ENCODE data around the gene GRIK1. TPM values are rescaled to one million over a fixed set of nuclear protein-coding genes. Genes with fewer than 3 reads are reported as not detected.

Gene GRIK1
- total RNA-seq, 1 experiment from 2014 or later = not detected

DNA sequence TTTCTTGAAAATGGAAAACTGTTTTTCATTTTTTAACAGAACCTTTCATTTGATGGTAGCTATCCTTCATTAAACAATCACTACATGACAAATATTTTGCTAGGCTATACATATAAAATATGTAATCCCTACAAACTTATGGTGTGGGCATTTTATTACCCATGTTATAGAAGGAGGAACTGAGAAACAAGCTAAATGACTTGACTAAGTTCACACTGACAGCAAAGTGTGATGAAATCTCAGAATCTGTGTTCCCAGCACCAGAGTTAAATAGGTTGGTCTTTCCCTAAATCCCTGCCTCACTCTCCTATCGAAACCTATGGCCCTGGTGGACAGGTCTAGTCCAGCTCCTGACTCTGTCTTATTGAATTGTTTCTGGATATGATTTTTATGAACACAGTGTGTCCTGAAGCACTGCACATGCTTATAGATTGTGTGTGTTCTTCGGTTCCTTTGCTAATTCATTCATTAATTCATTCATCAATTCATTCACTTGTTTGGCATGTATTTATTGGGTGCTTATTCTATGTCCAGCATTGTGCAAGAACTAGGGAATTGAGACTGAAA lies 301.0 kb downstream of the GRIK1 start:
- Histone ChIP-seq H3K27me3 (ENCODE audit: low read length) (no peaks in the 10 kb centered on the region), H3K36me3 (ENCODE audit: insufficient read depth, low read length) (no peaks in the 10 kb centered on the region; the same call in 1 of the 2 replicates), H3K9me3 (ENCODE audit: low read length) (no peaks in the 10 kb centered on the region), H3K27ac (ENCODE audit: low read length) (peak overlapping the region; percentile 82), H3K79me2 (ENCODE audit: low read length) (no peaks in the 10 kb centered on the region), H3K9ac (ENCODE audit: low read length) (no peak overlapping the region), H3K4me1 (ENCODE audit: low read length) (peaks cover 32% of the 10 kb centered on the region), H3K4me2 (ENCODE audit: low read depth, low read length, poor library complexity, severe bottlenecking) (peak overlapping the region; percentile 74), H4K20me1 (ENCODE audit: insufficient read depth, low read depth, low read length) (no peaks in the 10 kb centered on the region), H3K9me2 (replicated peaks; ENCODE audit: insufficient read depth, low read length) (no peaks in the 10 kb centered on the region), H3K4me3 (ENCODE audit: low read length) (no peak overlapping the region), H2AFZ (ENCODE audit: low read length) (peak overlapping the region; percentile 85)
- no peak for DNase-seq

GRCh38 chr21:29638138-29638537 lies 301.7 kb downstream of the GRIK1 start:
- Histone ChIP-seq H3K36me3 (ENCODE audit: insufficient read depth, low read length) (no peaks in the 10 kb centered on the region; the same call in 1 of the 2 replicates), H3K9me3 (ENCODE audit: low read length) (no peaks in the 10 kb centered on the region), H3K4me1 (ENCODE audit: low read length) (peaks cover 32% of the 10 kb centered on the region), H3K4me2 (ENCODE audit: low read depth, low read length, poor library complexity, severe bottlenecking) (no peak overlapping the region), H3K9me2 (replicated peaks; ENCODE audit: insufficient read depth, low read length) (no peaks in the 10 kb centered on the region), H4K20me1 (ENCODE audit: insufficient read depth, low read depth, low read length) (no peaks in the 10 kb centered on the region), H3K27ac (ENCODE audit: low read length) (no peak overlapping the region), H3K4me3 (ENCODE audit: low read length) (no peak overlapping the region), H3K27me3 (ENCODE audit: low read length) (no peaks in the 10 kb centered on the region), H2AFZ (ENCODE audit: low read length) (peak overlapping the region; percentile 40; the same call in 1 of the 2 replicates), H3K9ac (ENCODE audit: low read length) (no peak overlapping the region), H3K79me2 (ENCODE audit: low read length) (no peaks in the 10 kb centered on the region)
- peak; percentile 65 for DNase-seq

DNA sequence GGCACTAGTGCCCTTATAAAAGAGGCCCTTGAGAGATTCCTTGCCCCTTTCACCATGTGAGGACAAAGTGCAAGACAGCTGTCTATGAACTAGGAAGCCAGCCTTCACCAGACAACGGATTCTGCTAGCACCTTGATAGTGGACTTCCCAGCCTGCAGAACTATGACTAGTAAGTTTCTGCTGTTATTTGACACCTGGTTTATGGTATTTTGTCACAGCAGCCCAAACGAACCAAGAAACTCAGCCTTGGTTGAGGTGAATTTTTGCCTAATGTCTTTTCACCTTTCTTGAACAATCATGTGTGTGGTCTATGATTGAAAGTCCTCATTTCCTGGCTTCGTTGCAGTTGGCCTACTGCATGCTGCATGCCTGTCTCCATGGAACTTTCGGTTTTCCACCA lies 302.2 kb downstream of the GRIK1 start:
- no peak overlapping the region for H3K27ac ChIP-seq (ENCODE audit: low read length)
- no peaks in the 10 kb centered on the region for H3K9me2 ChIP-seq (replicated peaks; ENCODE audit: insufficient read depth, low read length)
- H3K9ac ChIP-seq (ENCODE audit: low read length) = no peak overlapping the region
- no peaks in the 10 kb centered on the region; the same call in 1 of the 2 replicates for H3K36me3 ChIP-seq (ENCODE audit: insufficient read depth, low read length)
- no peaks in the 10 kb centered on the region for H4K20me1 ChIP-seq (ENCODE audit: insufficient read depth, low read depth, low read length)
- H3K27me3 ChIP-seq (ENCODE audit: low read length) = no peaks in the 10 kb centered on the region
- DNase-seq = no peak
- 0 out of 2 replicates have a peak overlapping the region, but pooled peaks have one; percentile 40 for H2AFZ ChIP-seq (ENCODE audit: low read length)
- no peaks in the 10 kb centered on the region for H3K79me2 ChIP-seq (ENCODE audit: low read length)
- H3K4me2 ChIP-seq (ENCODE audit: low read depth, low read length, poor library complexity, severe bottlenecking) = no peak overlapping the region
- H3K4me1 ChIP-seq (ENCODE audit: low read length) = peaks cover 32% of the 10 kb centered on the region
- H3K4me3 ChIP-seq (ENCODE audit: low read length) = no peak overlapping the region
- H3K9me3 ChIP-seq (ENCODE audit: low read length) = no peaks in the 10 kb centered on the region

DNA sequence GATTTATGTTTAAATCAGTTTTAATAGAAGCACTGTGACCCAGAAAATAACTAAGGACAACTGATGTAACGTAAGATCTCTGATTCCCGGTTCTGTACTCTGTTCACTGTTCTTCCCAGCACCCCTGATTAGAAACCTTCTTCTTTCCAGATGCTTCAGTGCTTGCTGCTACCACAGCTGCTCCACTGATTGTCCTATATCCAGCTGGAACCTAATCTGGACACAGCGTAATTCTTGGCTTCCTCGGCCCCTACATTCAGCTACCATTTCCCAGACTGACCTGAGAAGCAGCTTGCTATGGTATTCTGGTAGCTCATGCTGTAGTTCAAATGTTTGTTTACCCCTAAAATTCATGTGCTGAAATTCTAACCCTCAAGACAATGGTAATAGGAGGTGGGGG lies 302.7 kb downstream of the GRIK1 start:
- Histone ChIP-seq H3K9me2 (replicated peaks; ENCODE audit: insufficient read depth, low read length) (no peaks in the 10 kb centered on the region), H3K9me3 (ENCODE audit: low read length) (no peaks in the 10 kb centered on the region), H2AFZ (ENCODE audit: low read length) (no peak overlapping the region), H3K4me2 (ENCODE audit: low read depth, low read length, poor library complexity, severe bottlenecking) (no peak overlapping the region), H3K36me3 (ENCODE audit: insufficient read depth, low read length) (no peaks in the 10 kb centered on the region; the same call in 1 of the 2 replicates), H3K27me3 (ENCODE audit: low read length) (no peaks in the 10 kb centered on the region), H3K4me3 (ENCODE audit: low read length) (no peak overlapping the region), H3K27ac (ENCODE audit: low read length) (no peak overlapping the region), H3K4me1 (ENCODE audit: low read length) (peaks cover 32% of the 10 kb centered on the region), H3K9ac (ENCODE audit: low read length) (no peak overlapping the region), H4K20me1 (ENCODE audit: insufficient read depth, low read depth, low read length) (no peaks in the 10 kb centered on the region), H3K79me2 (ENCODE audit: low read length) (no peaks in the 10 kb centered on the region)
- no peak for DNase-seq

GRCh38 chr21:29634418-29634817 lies 305.4 kb downstream of the GRIK1 start:
- H3K4me2 ChIP-seq (ENCODE audit: low read depth, low read length, poor library complexity, severe bottlenecking) = no peak overlapping the region
- H3K79me2 ChIP-seq (ENCODE audit: low read length) = no peaks in the 10 kb centered on the region
- no peak for DNase-seq
- no peak overlapping the region for H3K9ac ChIP-seq (ENCODE audit: low read length)
- no peak overlapping the region for H3K27ac ChIP-seq (ENCODE audit: low read length)
- H3K9me2 ChIP-seq (replicated peaks; ENCODE audit: insufficient read depth, low read length) = no peaks in the 10 kb centered on the region
- H2AFZ ChIP-seq (ENCODE audit: low read length) = no peak overlapping the region
- no peak overlapping the region for H3K4me3 ChIP-seq (ENCODE audit: low read length)
- H3K9me3 ChIP-seq (ENCODE audit: low read length) = no peaks in the 10 kb centered on the region
- H3K36me3 ChIP-seq (ENCODE audit: insufficient read depth, low read length) = no peaks in the 10 kb centered on the region; the same call in 1 of the 2 replicates
- H4K20me1 ChIP-seq (ENCODE audit: insufficient read depth, low read depth, low read length) = no peaks in the 10 kb centered on the region
- H3K27me3 ChIP-seq (ENCODE audit: low read length) = no peaks in the 10 kb centered on the region
- peaks cover 17% of the 10 kb centered on the region for H3K4me1 ChIP-seq (ENCODE audit: low read length)

DNA sequence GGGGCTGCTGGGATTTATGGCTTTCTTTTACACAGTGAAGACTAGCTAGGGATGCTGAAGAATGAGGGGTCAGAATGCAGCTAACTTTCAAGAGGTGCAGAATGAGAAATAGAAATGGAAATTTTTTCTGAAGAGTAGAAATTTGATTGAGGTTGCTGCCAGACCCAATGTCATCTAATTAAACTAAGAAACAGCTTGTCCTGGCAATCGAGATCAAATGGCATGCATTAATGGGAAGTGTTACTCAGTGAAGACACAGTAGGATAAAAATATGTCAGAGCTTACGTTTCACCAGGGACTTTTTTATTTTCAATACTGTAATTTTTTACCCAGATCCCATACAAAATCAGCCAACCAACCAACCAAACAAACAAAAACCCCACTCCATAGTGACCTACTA lies 306.0 kb downstream of the GRIK1 start:
- no peak overlapping the region for H3K4me3 ChIP-seq (ENCODE audit: low read length)
- H3K27me3 ChIP-seq (ENCODE audit: low read length) = no peaks in the 10 kb centered on the region
- no peaks in the 10 kb centered on the region for H3K9me2 ChIP-seq (replicated peaks; ENCODE audit: insufficient read depth, low read length)
- H3K9me3 ChIP-seq (ENCODE audit: low read length) = no peaks in the 10 kb centered on the region
- H3K36me3 ChIP-seq (ENCODE audit: insufficient read depth, low read length) = no peaks in the 10 kb centered on the region; the same call in 1 of the 2 replicates
- no peak overlapping the region for H3K4me2 ChIP-seq (ENCODE audit: low read depth, low read length, poor library complexity, severe bottlenecking)
- no peak overlapping the region for H3K27ac ChIP-seq (ENCODE audit: low read length)
- no peak overlapping the region for H3K9ac ChIP-seq (ENCODE audit: low read length)
- no peak for DNase-seq
- no peak overlapping the region for H2AFZ ChIP-seq (ENCODE audit: low read length)
- no peaks in the 10 kb centered on the region for H3K79me2 ChIP-seq (ENCODE audit: low read length)
- H3K4me1 ChIP-seq (ENCODE audit: low read length) = peaks cover 11% of the 10 kb centered on the region
- no peaks in the 10 kb centered on the region for H4K20me1 ChIP-seq (ENCODE audit: insufficient read depth, low read depth, low read length)

- H3K27me3 ChIP-seq (ENCODE audit: low read length) = no peaks in the 10 kb centered on the region
- no peak overlapping the region for H3K9ac ChIP-seq (ENCODE audit: low read length)
- no peaks in the 10 kb centered on the region for H3K79me2 ChIP-seq (ENCODE audit: low read length)
- H3K4me1 ChIP-seq (ENCODE audit: low read length) = peaks cover 13% of the 10 kb centered on the region
- no peak overlapping the region for H3K4me2 ChIP-seq (ENCODE audit: low read depth, low read length, poor library complexity, severe bottlenecking)
- H3K9me3 ChIP-seq (ENCODE audit: low read length) = no peaks in the 10 kb centered on the region
- no peaks in the 10 kb centered on the region for H3K36me3 ChIP-seq (ENCODE audit: insufficient read depth, low read length)
- H2AFZ ChIP-seq (ENCODE audit: low read length) = no peak overlapping the region
- no peaks in the 10 kb centered on the region for H4K20me1 ChIP-seq (ENCODE audit: insufficient read depth, low read depth, low read length)
- no peaks in the 10 kb centered on the region for H3K9me2 ChIP-seq (replicated peaks; ENCODE audit: insufficient read depth, low read length)
- no peak overlapping the region for H3K27ac ChIP-seq (ENCODE audit: low read length)
- no peak for DNase-seq
- H3K4me3 ChIP-seq (ENCODE audit: low read length) = no peak overlapping the region
These were observed 309.4 kb downstream of the GRIK1 start for GRCh38 chr21:29630441-29630840.

DNA sequence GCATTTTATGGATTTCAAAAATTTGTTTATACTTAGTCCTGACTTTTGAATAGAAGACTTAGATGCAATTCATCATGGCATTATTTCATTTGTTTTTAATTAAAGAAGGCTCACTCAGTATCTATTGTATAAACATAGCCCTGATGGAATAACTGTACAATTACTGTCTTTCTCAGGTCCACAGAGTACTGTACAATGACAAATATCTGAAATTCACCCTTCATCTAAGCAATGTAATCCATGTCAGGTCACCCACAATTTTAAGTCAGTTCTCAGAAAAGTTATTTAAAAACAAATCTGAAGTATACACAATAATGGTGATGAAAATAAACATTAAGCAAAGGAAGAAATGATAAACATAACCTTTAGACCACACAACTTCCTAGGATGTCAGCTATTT lies 311.9 kb downstream of the GRIK1 start:
- no peak for DNase-seq
- no peaks in the 10 kb centered on the region for H4K20me1 ChIP-seq (ENCODE audit: insufficient read depth, low read depth, low read length)
- no peaks in the 10 kb centered on the region for H3K9me3 ChIP-seq (ENCODE audit: low read length)
- H3K4me3 ChIP-seq (ENCODE audit: low read length) = no peak overlapping the region
- no peak overlapping the region for H3K4me2 ChIP-seq (ENCODE audit: low read depth, low read length, poor library complexity, severe bottlenecking)
- no peak overlapping the region for H3K27ac ChIP-seq (ENCODE audit: low read length)
- no peak overlapping the region for H3K9ac ChIP-seq (ENCODE audit: low read length)
- no peaks in the 10 kb centered on the region for H3K9me2 ChIP-seq (replicated peaks; ENCODE audit: insufficient read depth, low read length)
- H3K4me1 ChIP-seq (ENCODE audit: low read length) = peaks cover 14% of the 10 kb centered on the region
- H3K36me3 ChIP-seq (ENCODE audit: insufficient read depth, low read length) = no peaks in the 10 kb centered on the region
- H2AFZ ChIP-seq (ENCODE audit: low read length) = no peak overlapping the region
- no peaks in the 10 kb centered on the region for H3K27me3 ChIP-seq (ENCODE audit: low read length)
- no peaks in the 10 kb centered on the region for H3K79me2 ChIP-seq (ENCODE audit: low read length)

Measured in Karpas-422 (cell line).